Measurements from ENCODE around the gene SUPT4H1.

The SUPT4H1 gene

DNA sequence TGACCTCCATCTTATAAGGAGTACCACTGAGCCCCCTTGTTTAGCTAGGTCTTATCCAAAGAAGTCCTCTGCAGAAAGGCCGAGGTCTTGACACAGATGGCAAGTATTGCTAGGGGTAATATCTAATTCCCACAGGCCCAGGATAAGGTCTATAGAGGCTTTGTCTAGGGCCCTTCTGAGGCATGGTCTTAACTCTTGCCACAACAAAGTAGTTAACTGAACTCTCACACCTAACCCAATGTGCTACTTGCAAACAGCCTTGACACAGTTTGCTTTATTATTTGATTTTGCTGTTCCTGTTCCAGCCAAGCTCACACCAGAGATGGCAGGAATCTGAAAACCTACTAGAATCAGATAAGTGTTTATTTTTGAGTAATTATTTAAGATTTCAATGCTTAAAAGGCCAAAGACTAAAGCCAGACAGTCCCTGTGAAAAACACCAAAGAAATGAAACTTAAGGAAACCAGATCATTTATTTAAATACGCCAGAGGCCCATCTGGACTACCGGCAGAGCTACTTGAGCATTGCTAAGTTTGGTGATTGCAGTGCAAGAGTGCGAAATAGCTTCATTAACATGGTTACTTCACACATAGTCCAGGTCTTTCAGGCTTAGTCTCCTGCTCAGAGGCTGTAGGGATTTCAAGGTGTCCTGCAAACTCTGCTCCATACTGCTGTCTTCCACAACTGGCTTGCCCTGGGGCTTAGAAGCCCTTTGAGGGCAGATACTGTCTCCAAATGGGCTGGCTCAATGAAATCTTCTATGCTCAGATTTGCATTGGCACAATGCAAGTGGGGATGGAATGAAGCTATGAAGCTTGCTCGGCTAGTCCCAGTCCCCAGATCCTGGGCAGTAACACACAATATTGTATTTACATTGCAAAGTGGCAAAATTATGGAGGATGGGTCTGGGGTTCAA lies 28.5 kb upstream of the SUPT4H1 start:
- DNase-seq, result no peak

GRCh38 chr17:58379511-58379824 lies 27.5 kb upstream of the SUPT4H1 start:
- no peak for DNase-seq

DNA sequence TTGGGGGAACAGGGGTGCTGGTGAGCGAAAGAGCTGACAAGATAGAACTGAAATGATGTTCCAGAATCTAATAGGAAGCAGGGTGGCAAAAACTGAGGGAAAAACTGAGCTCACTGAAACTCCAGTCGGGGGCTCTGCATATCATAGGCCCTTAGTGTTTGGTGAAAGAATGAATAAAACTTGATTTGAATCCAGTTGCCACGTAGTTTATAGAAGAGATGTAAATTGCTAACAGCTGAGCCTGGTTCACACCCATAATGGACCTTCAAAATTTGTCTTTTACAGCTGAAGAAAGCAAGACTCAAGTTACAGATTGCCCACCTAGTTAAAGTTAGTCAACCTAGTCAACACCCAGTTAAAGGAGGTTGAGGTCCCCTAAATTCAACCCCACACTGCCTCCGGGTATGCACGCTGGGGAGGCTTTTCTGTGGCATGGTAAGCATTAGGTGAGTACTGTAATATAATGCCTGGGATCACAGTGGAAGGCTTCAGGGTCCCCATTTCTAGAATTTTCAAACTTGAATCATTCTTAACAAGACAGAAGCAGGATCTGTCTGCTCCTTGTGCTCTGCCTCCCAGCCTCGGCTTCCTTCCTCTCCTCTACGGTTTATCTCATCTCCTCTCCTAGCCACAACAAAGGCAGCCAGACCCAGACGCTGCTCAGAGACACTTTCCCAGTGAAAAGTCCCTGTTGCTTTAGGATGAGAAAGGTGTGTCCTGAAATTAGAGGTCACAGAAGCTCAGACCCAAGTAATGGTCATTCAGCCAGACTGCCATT lies 26.9 kb upstream of the SUPT4H1 start:
- no peak for DNase-seq

DNA sequence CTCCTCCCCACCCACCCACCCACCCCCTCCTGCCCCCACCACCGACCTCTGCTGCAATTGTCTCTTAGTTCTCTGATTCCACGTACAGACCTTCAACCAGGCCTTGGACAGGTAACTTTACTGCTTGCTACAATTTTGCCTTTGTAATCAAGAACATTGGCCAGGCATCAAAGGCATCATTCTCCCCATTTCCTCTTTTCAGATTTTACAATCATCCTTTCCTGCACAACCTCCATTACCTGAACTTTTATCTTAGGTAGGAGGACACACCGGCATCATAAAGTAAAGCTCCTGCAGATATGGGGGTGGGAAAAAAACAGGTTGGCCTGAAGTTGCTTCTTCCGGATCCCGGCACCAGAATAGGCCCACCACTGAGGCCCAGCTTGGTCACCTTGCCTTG lies 25.7 kb upstream of the SUPT4H1 start:
- no peak for DNase-seq

DNA sequence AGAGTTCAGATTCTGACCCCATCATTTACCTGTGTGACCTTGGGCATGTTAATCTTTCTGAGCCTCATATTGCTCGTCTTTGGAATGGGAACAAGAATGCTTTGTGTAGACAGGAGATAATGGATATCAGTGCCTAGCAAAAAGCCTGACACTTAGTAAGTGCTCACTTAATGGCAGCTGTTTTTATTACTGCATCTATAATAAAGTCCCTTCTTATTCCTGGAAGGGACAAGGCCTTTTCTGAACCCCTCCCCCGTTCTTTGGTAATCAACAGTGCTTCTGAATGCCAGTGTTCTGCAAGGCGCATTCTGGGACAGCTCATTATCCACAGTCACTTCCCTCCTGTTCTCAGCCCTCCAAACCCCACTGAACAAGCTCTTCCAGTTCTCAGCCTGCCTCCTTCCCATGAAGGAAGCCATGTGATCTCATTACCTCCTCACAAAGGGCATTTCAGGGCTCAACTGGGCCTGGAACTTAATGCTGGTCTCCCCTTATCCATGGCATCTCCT lies 25.1 kb upstream of the SUPT4H1 start:
- DNase-seq, result peak; percentile 74

- no peak for DNase-seq
Observed at GRCh38 chr17:58376472-58377000, 24.5 kb upstream of the SUPT4H1 start.

DNA sequence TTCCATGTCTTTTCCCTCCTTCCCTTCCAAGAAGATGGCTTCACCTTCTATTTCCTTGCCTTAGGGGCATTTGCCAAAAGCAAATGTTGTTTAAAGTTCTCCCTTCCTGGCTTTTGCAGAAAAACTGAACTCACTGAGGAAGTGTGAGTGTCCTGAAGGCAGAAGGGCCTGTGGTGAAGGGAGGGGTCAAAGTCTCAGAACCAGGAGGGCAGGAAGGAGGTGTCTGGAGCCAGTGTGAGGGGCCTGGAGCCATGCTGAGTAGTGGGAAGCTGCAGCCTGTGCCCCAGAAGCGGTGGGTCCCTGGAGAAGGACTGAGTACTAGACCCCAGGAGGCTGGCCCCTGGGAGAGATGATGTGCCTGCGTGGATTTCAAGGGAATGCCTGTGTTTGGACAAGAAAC lies 23.8 kb upstream of the SUPT4H1 start:
- DNase-seq, result no peak

DNA sequence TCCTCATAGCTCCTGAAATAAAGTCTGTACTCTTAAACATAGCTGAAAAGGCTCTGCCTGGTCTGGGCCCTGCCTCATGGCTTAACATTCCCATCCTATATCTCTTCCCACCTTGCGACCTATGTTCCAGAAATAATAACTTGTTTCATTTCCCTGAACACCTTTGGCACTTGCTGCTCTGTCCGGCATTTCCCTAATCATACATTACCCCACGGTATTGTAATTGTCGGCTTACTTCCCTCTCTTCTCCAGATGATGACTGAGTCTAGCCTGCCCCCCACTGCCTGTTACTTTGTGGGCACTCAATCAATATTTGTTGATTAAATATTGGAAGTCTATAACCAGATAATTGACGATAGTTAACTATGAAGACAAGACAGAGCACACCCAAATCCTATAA lies 23.3 kb upstream of the SUPT4H1 start:
- DNase-seq, result no peak

DNA sequence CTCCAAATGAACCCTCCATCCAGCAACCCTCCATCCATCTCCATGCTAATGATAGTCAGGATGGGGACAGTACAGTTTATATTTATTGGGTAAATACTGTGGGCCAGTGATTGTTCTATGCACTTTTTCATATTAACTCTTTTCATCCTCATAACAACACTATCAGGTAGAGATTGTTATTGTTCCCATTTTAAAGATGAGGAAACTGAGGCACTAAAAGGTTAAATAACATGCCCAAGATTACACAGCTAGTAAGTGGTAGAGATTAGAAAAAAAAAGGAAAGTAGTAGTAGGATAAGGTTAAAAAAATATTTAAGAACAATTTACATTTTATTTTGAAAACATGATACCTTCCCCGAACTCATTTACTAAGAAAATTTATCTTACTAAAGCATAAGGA lies 21.9 kb upstream of the SUPT4H1 start:
- no peak for DNase-seq

GRCh38 chr17:58373003-58373402 lies 21.0 kb upstream of the SUPT4H1 start:
- DNase-seq, result no peak

- no peak for DNase-seq
Observed at GRCh38 chr17:58371300-58371950, 19.4 kb upstream of the SUPT4H1 start.

- no peak for DNase-seq
Observed at GRCh38 chr17:58370716-58371115, 18.7 kb upstream of the SUPT4H1 start.

GRCh38 chr17:58370309-58370708 lies 18.3 kb upstream of the SUPT4H1 start:
- no peak for DNase-seq

- no peak for DNase-seq
Observed at GRCh38 chr17:58369214-58370031, 17.4 kb upstream of the SUPT4H1 start.

DNA sequence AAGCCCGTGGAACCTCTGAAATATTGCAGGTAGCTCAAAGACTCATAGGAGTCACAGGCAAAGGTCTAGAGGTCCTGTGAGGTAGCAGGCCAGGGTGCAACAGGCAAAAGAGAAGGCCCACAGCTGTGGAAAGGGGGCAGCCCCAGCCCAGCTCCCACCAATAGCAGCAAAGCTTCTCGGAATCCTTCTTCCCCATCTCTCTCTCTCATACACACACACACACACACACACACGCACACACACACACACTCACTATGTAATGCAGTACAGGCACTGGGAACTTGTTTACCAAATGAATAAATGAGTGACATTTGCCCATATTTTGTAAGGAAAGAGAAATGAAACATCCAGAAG lies 16.8 kb upstream of the SUPT4H1 start:
- DNase-seq, result no peak

DNA sequence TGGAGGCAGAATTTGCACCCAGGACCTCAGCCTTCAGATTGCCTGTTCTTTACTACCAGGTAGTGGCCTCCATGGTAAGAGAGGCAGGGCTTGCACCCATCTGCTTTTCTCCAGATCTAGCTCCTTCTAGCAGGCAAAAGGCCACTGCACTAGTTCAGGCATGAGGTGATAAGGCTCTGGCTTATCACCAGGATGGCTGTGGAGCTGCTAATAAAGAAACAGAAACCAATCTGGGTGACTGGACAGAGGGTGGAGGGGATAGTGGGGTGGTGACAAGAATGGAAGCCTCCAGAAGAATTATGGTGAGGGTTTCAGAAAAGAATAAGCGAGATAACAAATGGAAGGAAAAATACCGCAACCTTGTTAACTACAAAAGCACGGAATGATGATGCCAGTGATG lies 15.5 kb upstream of the SUPT4H1 start:
- DNase-seq, result peak; percentile 89

DNA sequence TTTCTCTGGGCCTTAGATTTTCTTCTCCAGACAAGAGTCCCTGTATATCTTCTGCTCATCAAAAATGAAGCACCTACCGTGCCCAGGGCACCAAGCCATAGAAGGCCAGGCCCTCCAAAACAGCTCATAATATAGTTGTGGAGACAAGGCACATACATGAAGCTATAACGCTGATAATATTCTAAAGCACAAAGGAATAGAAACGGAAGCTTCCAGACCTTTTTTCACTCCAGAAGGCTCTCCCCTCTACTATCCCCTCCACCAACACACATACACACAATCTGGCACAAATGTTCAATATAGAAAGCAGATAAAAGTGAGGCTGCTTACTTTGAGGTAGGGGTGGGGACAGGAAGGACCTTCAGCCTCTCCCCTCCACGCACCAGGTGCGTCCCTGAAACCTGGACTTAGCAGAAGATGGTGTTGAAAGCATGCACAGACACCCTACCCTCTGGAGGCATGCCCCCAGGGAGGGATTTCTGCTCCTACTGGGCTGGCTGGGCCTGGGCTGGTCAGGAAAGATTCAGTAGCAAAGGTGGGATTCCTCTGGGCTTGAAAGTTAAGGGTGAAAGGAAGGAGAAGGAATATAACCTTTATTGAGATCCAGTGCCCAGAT lies 14.1 kb upstream of the SUPT4H1 start:
- DNase-seq, result no peak

DNA sequence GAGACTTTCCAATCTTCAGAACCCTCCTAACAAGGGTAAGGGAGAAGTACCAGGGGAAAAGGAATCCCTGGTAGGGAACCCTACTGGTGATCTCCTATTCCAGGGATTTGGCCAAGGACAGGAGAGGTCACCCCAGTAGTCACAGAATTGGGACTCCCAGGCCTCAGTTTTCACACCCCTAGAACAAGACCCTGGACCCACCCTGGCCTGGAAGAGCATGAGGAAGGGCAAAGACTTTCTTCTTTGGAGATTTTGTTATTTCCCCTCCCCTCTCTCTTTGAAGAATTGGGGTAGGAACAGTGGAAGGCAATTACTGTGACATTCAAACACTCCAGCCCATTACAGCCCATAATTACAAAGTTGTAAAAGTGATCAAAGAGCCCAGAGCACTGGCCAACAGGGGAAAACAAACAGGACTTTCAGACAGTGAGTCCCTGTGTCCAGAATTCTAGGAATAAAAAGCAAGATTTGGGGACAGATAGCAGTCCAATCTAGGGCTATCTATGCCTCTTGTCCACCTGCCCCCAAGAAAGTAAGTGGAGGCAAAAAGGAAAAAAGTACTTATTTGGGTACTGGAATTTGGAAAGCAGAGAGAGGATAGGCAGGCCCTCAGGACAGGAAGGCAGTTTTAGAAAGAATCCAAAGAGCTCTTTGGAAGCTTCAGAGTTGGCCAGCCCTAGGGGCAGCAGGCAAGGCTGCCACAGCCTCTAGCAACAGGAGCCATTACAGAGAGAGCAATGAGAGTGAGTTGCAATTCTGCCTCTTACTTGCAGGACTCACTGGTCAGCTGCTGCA lies 13.4 kb upstream of the SUPT4H1 start:
- DNase-seq, result no peak

- peak; percentile 75 for DNase-seq
Observed at GRCh38 chr17:58364270-58364942, 12.4 kb upstream of the SUPT4H1 start.

- no peak for DNase-seq
Observed at GRCh38 chr17:58363457-58364185, 11.6 kb upstream of the SUPT4H1 start.

All from hematopoietic multipotent progenitor cell treated with erythropoietin and hydrocortisone succinate and interleukin-3 and kit ligand, for 8 days (in vitro differentiated cells).